H1 (cell line): ENCODE data around the gene UNC80. TPM values are rescaled to one million over a fixed set of nuclear protein-coding genes. Genes with fewer than 3 reads are reported as not detected.

ENCODE experiments used
- CTCF ChIA-PET: fragments of 300-600 bp; sonication (Branson Sonifier 250); formaldehyde crosslinking; loops from one replicate; lab custom pipeline; 2021; ENCODE audit not compliant: partially characterized antibody; lab: Charles Lee
- POLR2A ChIA-PET: fragments of 300-600 bp; sonication (Branson Sonifier 250); formaldehyde crosslinking; loops from one replicate; lab custom pipeline; 2021; ENCODE audit warnings: inconsistent platforms; ENCODE audit not compliant: partially characterized antibody; lab: Charles Lee
- DNase-seq, 2 experiments: peaks; one replicate each; pipeline versions ENCODE4 v3.0.0 to v3.0.0-alpha.2; 2010 to 2022; ENCODE audit warnings: low spot score in 2 of 2, low read depth in 1 of 2, mixed read lengths in 1 of 2
- FAIRE-seq: peaks from 2 replicates; lab custom pipeline; 2011; peaks lifted over from hg19 to GRCh38; lab: Jason Lieb, UNC
- H2AFZ ChIP-seq: 2 replicates; pipeline ENCODE4 v1.8.1; 2012; ENCODE audit warnings: low read length, inconsistent platforms
- H2AK5ac ChIP-seq: 2 replicates; pipeline ENCODE4 v1.6.1; 2013; ENCODE audit warnings: low read depth, low read length
- H2BK120ac ChIP-seq: replicated peaks from 2 replicates; pipeline ENCODE3; 2013; ENCODE audit warnings: low read depth, low read length, inconsistent platforms
- H2BK12ac ChIP-seq: 2 replicates; pipeline ENCODE4 v1.6.1; 2013; ENCODE audit warnings: low read depth, low read length
- H2BK15ac ChIP-seq: 2 replicates; pipeline ENCODE4 v1.6.1; 2013; ENCODE audit warnings: low read length
- H2BK20ac ChIP-seq: 2 replicates; pipeline ENCODE4 v1.6.1; 2013; ENCODE audit warnings: low read length
- H2BK5ac ChIP-seq: 2 replicates; pipeline ENCODE4 v1.6.1; 2013; ENCODE audit warnings: low read depth, low read length
- H3K14ac ChIP-seq: 2 replicates; pipeline ENCODE4 v1.6.1; 2013; ENCODE audit warnings: inconsistent platforms; ENCODE audit not compliant: insufficient read length
- H3K18ac ChIP-seq: 2 replicates; pipeline ENCODE4 v1.6.1; 2013; ENCODE audit warnings: low read length; ENCODE audit errors: extremely low read depth
- H3K23ac ChIP-seq: 2 replicates; pipeline ENCODE4 v1.6.1; 2013; ENCODE audit warnings: inconsistent platforms; ENCODE audit not compliant: insufficient read length
- H3K23me2 ChIP-seq: 2 replicates; pipeline ENCODE4 v1.6.1; 2013; ENCODE audit warnings: low read depth, low read length
- H3K27ac ChIP-seq: 2 replicates; pipeline ENCODE4 v1.6.1; 2011; ENCODE audit warnings: low read depth, low read length, inconsistent platforms
- H3K27me3 ChIP-seq, 4 experiments: replicated peaks in 1 of 4; 1 replicate in 1 of 4; 2 replicates in 3 of 4; pipeline versions ENCODE4 v1.6.1 to v1.8.1; 2011 to 2013; ENCODE audit warnings: low read length in 3 of 4, mild to moderate bottlenecking in 3 of 4, inconsistent platforms in 2 of 4, mixed read lengths in 2 of 4, moderate library complexity in 1 of 4; ENCODE audit not compliant: control insufficient read depth in 3 of 4, insufficient read depth in 3 of 4; ENCODE audit errors: extremely low read depth in 1 of 4
- H3K36me3 ChIP-seq, 4 experiments: 2 replicates each; pipeline versions ENCODE4 v1.6.1 to v1.8.1; 2011 to 2013; ENCODE audit warnings: mild to moderate bottlenecking in 4 of 4, low read length in 3 of 4, moderate library complexity in 2 of 4, control low read depth in 1 of 4, inconsistent platforms in 1 of 4; ENCODE audit not compliant: insufficient read depth in 4 of 4, control insufficient read depth in 2 of 4
- H3K4ac ChIP-seq: replicated peaks from 2 replicates; pipeline ENCODE3; 2013; ENCODE audit warnings: low read length, low read depth, mixed read lengths, inconsistent platforms; ENCODE audit not compliant: insufficient read length
- H3K4me1 ChIP-seq, 4 experiments: replicated peaks in 1 of 4; 1 replicate in 1 of 4; 2 replicates in 3 of 4; pipeline versions ENCODE4 v1.6.1 to v1.8.1; 2011 to 2013; ENCODE audit warnings: low read length in 3 of 4, inconsistent platforms in 2 of 4, mixed read lengths in 1 of 4; ENCODE audit not compliant: insufficient read depth in 4 of 4, control insufficient read depth in 3 of 4
- H3K4me2 ChIP-seq, 2 experiments: 2 replicates each; pipeline versions ENCODE4 v1.6.1 to v1.8.1; 2011 to 2013; ENCODE audit warnings: low read depth in 2 of 2, low read length in 2 of 2, control low read depth in 1 of 2, inconsistent platforms in 1 of 2, mild to moderate bottlenecking in 1 of 2; ENCODE audit not compliant: insufficient read depth in 1 of 2
- H3K4me3 ChIP-seq, 4 experiments: fragments of 200-600, 300-600 bp in 1 of 4; sonication (generic), shearing (Covaris generic), sonication (Bioruptor Twin) in 1 of 4; 2 replicates each; pipeline versions ENCODE4 v1.5.1 to v1.8.1; 2011 to 2016; ENCODE audit warnings: low read length in 4 of 4, low read depth in 3 of 4, control low read depth in 2 of 4, inconsistent platforms in 2 of 4, mild to moderate bottlenecking in 2 of 4, mixed read lengths in 1 of 4, moderate library complexity in 1 of 4; ENCODE audit not compliant: insufficient read depth in 2 of 4; ENCODE audit errors: extremely low read depth in 1 of 4
- H3K56ac ChIP-seq: replicated peaks from 2 replicates; pipeline ENCODE3; 2013; ENCODE audit warnings: low read depth, mild to moderate bottlenecking, mixed read lengths, low read length, inconsistent platforms; ENCODE audit not compliant: insufficient read length
- H3K79me1 ChIP-seq: 2 replicates; pipeline ENCODE4 v1.6.1; 2013; ENCODE audit warnings: low read depth, low read length, control low read depth
- H3K79me2 ChIP-seq, 2 experiments: 2 replicates each; pipeline versions ENCODE4 v1.6.1 to v1.8.1; 2012 to 2013; ENCODE audit warnings: low read length in 2 of 2, mild to moderate bottlenecking in 2 of 2, inconsistent platforms in 1 of 2; ENCODE audit not compliant: insufficient read depth in 2 of 2, control insufficient read depth in 1 of 2
- H3K9ac ChIP-seq, 4 experiments: replicated peaks in 1 of 4; 1 replicate in 1 of 4; 2 replicates in 3 of 4; pipeline versions ENCODE4 v1.6.1 to v1.8.1; 2011 to 2013; ENCODE audit warnings: low read depth in 3 of 4, low read length in 3 of 4, control low read depth in 2 of 4, mild to moderate bottlenecking in 2 of 4, moderate library complexity in 2 of 4, inconsistent platforms in 1 of 4; ENCODE audit errors: extremely low read depth in 1 of 4
- H3K9me3 ChIP-seq, 2 experiments: 2 replicates each; pipeline versions ENCODE4 v1.6.1 to v1.8.1; 2012 to 2013; ENCODE audit warnings: mild to moderate bottlenecking in 2 of 2, moderate library complexity in 2 of 2, control low read depth in 1 of 2, inconsistent platforms in 1 of 2, low read depth in 1 of 2, low read length in 1 of 2, mixed read lengths in 1 of 2; ENCODE audit not compliant: insufficient read depth in 2 of 2
- H4K20me1 ChIP-seq, 2 experiments: replicated peaks in 1 of 2; 2 replicates each; pipeline versions ENCODE3 to v1.8.1; 2011 to 2013; ENCODE audit warnings: inconsistent platforms in 2 of 2, low read length in 2 of 2, mild to moderate bottlenecking in 1 of 2; ENCODE audit not compliant: insufficient read depth in 2 of 2, control insufficient read depth in 1 of 2
- H4K5ac ChIP-seq: 2 replicates; pipeline ENCODE4 v1.6.1; 2013; ENCODE audit warnings: low read length, low read depth, mixed read lengths, inconsistent platforms; ENCODE audit not compliant: insufficient read length
- H4K8ac ChIP-seq: 2 replicates; pipeline ENCODE4 v1.8.0; 2013; ENCODE audit warnings: mild to moderate bottlenecking, moderate library complexity, low read length, inconsistent platforms; ENCODE audit not compliant: insufficient read depth; ENCODE audit errors: extremely low read depth
- H4K91ac ChIP-seq: replicated peaks from 2 replicates; pipeline ENCODE3; 2013; ENCODE audit warnings: low read length, mixed read lengths, inconsistent platforms; ENCODE audit not compliant: insufficient read length
- ASH2L ChIP-seq: fragments of 200-600, 300-600 bp; sonication (generic); IDR thresholded peaks from one replicate; pipeline ENCODE4 v1.7.1; 2017; ENCODE audit warnings: low read length
- CHD1 ChIP-seq: IDR thresholded peaks from 2 replicates; pipeline ENCODE4 v1.6.1; 2012; ENCODE audit warnings: low read depth, low read length, improper control_type of control experiment
- CHD2 ChIP-seq: IDR thresholded peaks from 2 replicates; pipeline ENCODE4 v1.6.1; 2012; ENCODE audit warnings: low read length, improper control_type of control experiment
- GABPA ChIP-seq: IDR thresholded peaks from 2 replicates; pipeline ENCODE4 v1.6.1; 2011; ENCODE audit warnings: mild to moderate bottlenecking, low read length, moderate library complexity, borderline replicate concordance; ENCODE audit not compliant: insufficient read depth
- KDM1A ChIP-seq: fragments of 200-600, 300-600 bp; sonication (generic); IDR thresholded peaks from 2 replicates; pipeline ENCODE4 v1.7.1; 2016; ENCODE audit warnings: mild to moderate bottlenecking, low read length, borderline replicate concordance
- RXRA ChIP-seq: IDR thresholded peaks from 2 replicates; pipeline ENCODE4 v1.6.1; 2011; ENCODE audit warnings: low read depth, mild to moderate bottlenecking, low read length, moderate library complexity; ENCODE audit not compliant: insufficient read depth
- YY1 ChIP-seq: IDR thresholded peaks from 2 replicates; pipeline ENCODE4 v1.6.1; 2011; ENCODE audit warnings: low read depth, mild to moderate bottlenecking, low read length
- WGBS, 2 experiments: shearing (Covaris generic) in 1 of 2; methylation state at CpG; one replicate each; pipeline versions ENCODE4 v1.1.6 to v1.1.7; 2013 to 2015; ENCODE audit warnings: low lambda C conversion rate in 2 of 2, mixed read lengths in 2 of 2, inconsistent platforms in 1 of 2, low coverage in 1 of 2, missing lambda C conversion rate in 1 of 2; ENCODE audit not compliant: insufficient replicate concordance in 2 of 2, insufficient coverage in 1 of 2, insufficient read length in 1 of 2; ENCODE audit errors: extremely low coverage in 1 of 2, missing lambda C conversion rate in 1 of 2; 5-methylcytosine and 5-hydroxymethylcytosine counted together
- polyA plus RNA-seq, 7 experiments: library from polyadenylated mRNA; depleted of rRNA in 3 of 7; stranded (reverse) in 5 of 7; unstranded in 2 of 7; fragments of >200 nt in 5 of 7; fragments of 200-250 nt in 2 of 7; gene quantifications; 1 replicate in 5 of 7; 2 replicates in 1 of 7; 4 replicates in 1 of 7; pipeline versions ENCODE4 v1.2.1 to v1.2.3, GENCODE V29; 2011 to 2013; ENCODE audit warnings: missing spikeins in 2 of 7, mixed read lengths in 2 of 7
- total RNA-seq: library from RNA; stranded (reverse); fragmentation: NEBNext Ultra II Directional; extraction: Animal tissue kit (Norgen Biotek cat#: 25700); gene quantifications from 2 replicates; pipeline ENCODE4 v1.2.1, GENCODE V29; 2021
- TF ChIP-seq, protein P1 (sequence below): IDR thresholded peaks from 2 replicates; pipeline ENCODE4 v1.6.1; 2012; ENCODE audit warnings: low read length, inconsistent platforms
- TF ChIP-seq, protein P2 (sequence below): IDR thresholded peaks from 2 replicates; pipeline ENCODE4 v1.6.1; 2011; ENCODE audit warnings: low read length, improper control_type of control experiment

The UNC80 gene
- total and polyA plus RNA-seq, 2 of the 8 experiments (the other 6 are each of a cell fraction or from before 2014, with no cell fraction given): 0.53 to 0.56 TPM

DNA sequence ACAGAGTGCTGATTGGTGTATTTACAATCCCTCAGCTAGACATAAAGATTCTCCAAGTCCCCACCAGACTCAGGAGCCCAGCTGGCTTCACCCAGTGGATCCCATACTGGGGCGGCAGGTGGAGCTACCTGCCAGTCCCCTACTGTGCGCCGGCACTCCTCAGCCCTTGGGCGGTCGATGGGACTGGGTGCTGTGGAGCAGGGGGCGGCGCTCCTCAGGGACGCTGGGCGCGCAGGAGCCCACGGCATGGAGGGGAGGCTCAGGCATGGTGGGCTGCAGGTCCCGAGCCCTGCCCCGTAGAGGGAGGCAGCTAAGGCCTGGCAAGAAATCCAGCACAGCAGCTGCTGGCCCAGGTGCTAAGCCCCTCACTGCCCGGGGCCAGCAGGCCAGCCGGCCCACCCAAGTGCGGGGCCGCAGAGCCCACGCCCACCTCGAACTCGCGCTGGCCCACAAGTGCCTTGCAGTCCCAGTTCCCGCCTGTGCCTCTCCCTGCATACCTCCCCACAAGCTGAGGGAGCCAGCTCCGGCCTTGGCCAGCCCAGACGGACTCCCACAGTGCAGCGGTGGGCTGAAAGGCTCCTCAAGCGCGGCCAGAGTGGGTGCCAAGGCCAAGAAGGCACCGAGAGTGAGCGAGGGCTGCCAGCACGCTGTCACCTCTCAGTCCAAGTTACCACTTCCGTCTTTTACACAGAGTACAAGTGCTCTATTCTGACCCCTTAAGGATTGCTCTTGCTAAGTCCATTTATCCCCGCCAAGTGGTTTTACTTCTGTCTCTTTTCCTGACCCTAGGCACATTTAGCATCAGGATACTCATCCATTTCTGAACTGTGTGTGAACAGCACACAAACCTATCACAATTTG, 229.1 kb downstream of the UNC80 start:
- H3K79me2 ChIP-seq: peaks cover 20 to 32% of the 10 kb centered on the region in 2 experiments
- H4K8ac ChIP-seq: peak overlapping the region; percentile 72; the same call in 1 of the 2 replicates
- H3K79me1 ChIP-seq: peaks cover 4% of the 10 kb centered on the region; the same call in 1 of the 2 replicates
- H3K27ac ChIP-seq: no peak overlapping the region
- H2AFZ ChIP-seq: peak overlapping the region; percentile 54; the same call in 1 of the 2 replicates
- H3K23me2 ChIP-seq: peaks cover 7% of the 10 kb centered on the region; the same call in 1 of the 2 replicates
- peaks cover 0 to 15% (median 0%) of the 10 kb centered on the region in 4 experiments; a peak in 2 of 8 replicates for H3K36me3 ChIP-seq
- H3K4me2 ChIP-seq: no peak overlapping the region; a peak in 1 of 4 replicates
- H2BK20ac ChIP-seq: no peak overlapping the region
- H2BK120ac ChIP-seq: no peak overlapping the region
- H3K9ac ChIP-seq: no peak overlapping the region
- CTCF ChIA-PET: interaction anchor here (1.0 to 1.2 kb wide), 2 partner anchors 10 to 24 kb away, joined by 3 read pairs; no protein-coding TSS in a partner anchor
- no peak overlapping the region for H2BK15ac ChIP-seq
- FAIRE-seq (no peak), DNase-seq (no peak)
- H3K23ac ChIP-seq: no peak overlapping the region
- H3K18ac ChIP-seq: no peak overlapping the region
- peaks cover 0 to 2% (median 0%) of the 10 kb centered on the region in 4 experiments; a peak in 2 of 7 replicates for H3K4me1 ChIP-seq
- H3K4me3 ChIP-seq: no peak overlapping the region
- POLR2A ChIA-PET: no interaction called here
- no peak overlapping the region; the same call in 1 of the 2 replicates for H2BK12ac ChIP-seq
- H4K91ac ChIP-seq: no peak overlapping the region
- WGBS, 2 experiments: 90% methylated on average over 31 of the region's 32 CpGs; no CpG with 5 or more reads in 1 of the 2 experiments
- no peak overlapping the region for H3K56ac ChIP-seq
- H3K4ac ChIP-seq: no peak overlapping the region
- no peaks in the 10 kb centered on the region for H3K27me3 ChIP-seq
- H4K20me1 ChIP-seq: peaks cover 2 to 13% of the 10 kb centered on the region in 2 experiments
- no peak overlapping the region for H3K14ac ChIP-seq
- H2BK5ac ChIP-seq: no peak overlapping the region
- no peak overlapping the region for H2AK5ac ChIP-seq
- no peak overlapping the region for H4K5ac ChIP-seq
- no peaks in the 10 kb centered on the region for H3K9me3 ChIP-seq
- TF ChIP-seq, protein P1, sequence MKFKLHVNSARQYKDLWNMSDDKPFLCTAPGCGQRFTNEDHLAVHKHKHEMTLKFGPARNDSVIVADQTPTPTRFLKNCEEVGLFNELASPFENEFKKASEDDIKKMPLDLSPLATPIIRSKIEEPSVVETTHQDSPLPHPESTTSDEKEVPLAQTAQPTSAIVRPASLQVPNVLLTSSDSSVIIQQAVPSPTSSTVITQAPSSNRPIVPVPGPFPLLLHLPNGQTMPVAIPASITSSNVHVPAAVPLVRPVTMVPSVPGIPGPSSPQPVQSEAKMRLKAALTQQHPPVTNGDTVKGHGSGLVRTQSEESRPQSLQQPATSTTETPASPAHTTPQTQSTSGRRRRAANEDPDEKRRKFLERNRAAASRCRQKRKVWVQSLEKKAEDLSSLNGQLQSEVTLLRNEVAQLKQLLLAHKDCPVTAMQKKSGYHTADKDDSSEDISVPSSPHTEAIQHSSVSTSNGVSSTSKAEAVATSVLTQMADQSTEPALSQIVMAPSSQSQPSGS: no peak
- TF ChIP-seq RXRA (no peak), YY1 (no peak), CHD2 (no peak), ASH2L (no peak), CHD1 (no peak), KDM1A (no peak), GABPA (no peak)
- TF ChIP-seq, protein P2, sequence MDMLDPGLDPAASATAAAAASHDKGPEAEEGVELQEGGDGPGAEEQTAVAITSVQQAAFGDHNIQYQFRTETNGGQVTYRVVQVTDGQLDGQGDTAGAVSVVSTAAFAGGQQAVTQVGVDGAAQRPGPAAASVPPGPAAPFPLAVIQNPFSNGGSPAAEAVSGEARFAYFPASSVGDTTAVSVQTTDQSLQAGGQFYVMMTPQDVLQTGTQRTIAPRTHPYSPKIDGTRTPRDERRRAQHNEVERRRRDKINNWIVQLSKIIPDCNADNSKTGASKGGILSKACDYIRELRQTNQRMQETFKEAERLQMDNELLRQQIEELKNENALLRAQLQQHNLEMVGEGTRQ: no peak
